Right lobe of liver (tissue), 4 donors: ENCODE measurements around the gene GLP2R.

Source experiments
- POLR2A ChIP-seq: fragments of 450-650 bp; IDR thresholded peaks from one replicate; pipeline ENCODE4 v1.6.1; 2017; ENCODE audit warnings: antibody characterized with exemption, mild to moderate bottlenecking
- TF ChIP-seq, protein P1 (sequence below), 4 donors: fragments of 200-600 bp in 3 of 4; fragments of 450-650 bp in 1 of 4; IDR thresholded peaks; one replicate each; pipeline versions ENCODE4 v1.5.1 to v1.8.0; 2016 to 2022; ENCODE audit warnings: antibody characterized with exemption in 4 of 4, mild to moderate bottlenecking in 2 of 4
- donor health status: DM: no; HTN: no; CAD: no.
- donor health status: DM: no; HTN: no; CAD: no.
- donor health status: DM: no; HTN: yes; CAD: no.

DNA sequence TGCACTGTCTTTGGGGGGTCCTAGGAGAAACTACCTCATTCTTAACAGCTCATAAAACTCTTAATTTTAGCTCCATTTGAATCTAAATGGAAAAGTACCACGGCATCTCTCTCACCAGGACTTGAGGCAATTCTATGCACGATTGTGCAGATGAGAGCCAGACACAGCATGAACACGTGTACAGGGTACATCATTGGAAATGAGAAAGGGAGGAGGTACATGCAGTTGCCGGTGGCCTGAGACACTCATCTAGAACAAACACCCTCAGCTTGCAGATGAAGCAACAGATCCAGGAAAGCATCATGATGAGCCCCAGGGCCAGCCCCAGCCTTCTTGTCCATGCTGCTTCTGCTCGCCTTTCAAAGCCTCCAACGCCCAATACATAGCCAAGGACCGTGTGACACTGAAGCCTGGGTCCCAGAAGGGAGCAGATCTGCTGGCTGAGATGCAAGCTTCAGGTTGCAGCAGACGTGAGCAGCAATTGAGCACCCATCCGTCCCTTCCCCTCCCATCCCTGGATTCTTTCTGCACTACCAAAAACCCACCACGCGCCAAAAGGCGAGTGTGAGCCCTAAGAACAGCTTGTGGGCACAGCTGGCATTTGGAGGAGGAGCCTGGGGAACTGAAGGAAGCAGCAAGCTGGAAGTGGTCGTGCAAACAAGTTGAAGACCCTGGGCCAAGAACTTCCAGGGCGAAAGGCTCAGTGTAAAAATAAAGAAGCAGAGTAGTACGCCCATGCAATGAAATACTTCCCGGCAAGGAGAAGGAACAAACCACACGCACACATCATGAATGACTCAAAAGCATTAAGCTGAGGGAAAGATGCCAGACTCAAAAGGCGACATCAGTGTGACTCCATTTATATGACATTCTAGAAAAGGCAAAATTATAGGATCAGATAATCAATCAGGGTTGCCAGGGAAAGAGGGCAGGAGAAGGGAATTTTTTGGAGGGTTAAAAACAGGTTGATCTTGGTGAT, 86.7 kb downstream of the GLP2R start:
- TF ChIP-seq, protein P1, sequence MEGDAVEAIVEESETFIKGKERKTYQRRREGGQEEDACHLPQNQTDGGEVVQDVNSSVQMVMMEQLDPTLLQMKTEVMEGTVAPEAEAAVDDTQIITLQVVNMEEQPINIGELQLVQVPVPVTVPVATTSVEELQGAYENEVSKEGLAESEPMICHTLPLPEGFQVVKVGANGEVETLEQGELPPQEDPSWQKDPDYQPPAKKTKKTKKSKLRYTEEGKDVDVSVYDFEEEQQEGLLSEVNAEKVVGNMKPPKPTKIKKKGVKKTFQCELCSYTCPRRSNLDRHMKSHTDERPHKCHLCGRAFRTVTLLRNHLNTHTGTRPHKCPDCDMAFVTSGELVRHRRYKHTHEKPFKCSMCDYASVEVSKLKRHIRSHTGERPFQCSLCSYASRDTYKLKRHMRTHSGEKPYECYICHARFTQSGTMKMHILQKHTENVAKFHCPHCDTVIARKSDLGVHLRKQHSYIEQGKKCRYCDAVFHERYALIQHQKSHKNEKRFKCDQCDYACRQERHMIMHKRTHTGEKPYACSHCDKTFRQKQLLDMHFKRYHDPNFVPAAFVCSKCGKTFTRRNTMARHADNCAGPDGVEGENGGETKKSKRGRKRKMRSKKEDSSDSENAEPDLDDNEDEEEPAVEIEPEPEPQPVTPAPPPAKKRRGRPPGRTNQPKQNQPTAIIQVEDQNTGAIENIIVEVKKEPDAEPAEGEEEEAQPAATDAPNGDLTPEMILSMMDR (IDR thresholded peaks at IDR 0.05), result no peak
- TF ChIP-seq POLR2A, result no peak
